ENCODE data around the gene EPGN.

EPGN gene

DNA sequence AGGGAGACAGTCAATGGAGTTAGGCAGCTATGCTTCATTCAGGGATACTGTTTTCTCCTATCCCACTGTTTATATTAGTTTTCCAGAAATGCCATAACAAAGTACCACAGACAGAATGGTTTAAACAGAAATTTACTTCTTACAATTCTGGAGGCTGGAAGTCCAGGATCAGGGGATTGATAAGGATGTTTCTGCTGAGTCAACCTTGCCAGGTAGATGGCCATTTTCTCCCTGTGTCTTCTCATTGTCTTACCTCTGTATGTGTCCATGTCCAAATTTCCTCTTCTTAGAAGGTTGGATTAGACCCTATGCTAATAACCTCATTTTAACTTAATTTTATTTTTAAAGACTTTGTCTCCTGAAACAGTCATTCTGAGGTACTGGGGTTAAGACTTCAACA is 20.5 kb upstream of the EPGN start:
- Histone ChIP-seq H3K27me3 (ENCODE audit: insufficient read depth, low read length) (no peaks in the 10 kb centered on the region), H3K4me3 (ENCODE audit: low read length) (no peak overlapping the region), H2AFZ (ENCODE audit: low read depth, low read length) (no peak overlapping the region), H3K4me1 (ENCODE audit: insufficient read depth, low read length) (no peaks in the 10 kb centered on the region), H3K36me3 (ENCODE audit: insufficient read depth, low read length) (no peaks in the 10 kb centered on the region), H3K9me3 (ENCODE audit: low read length) (no peaks in the 10 kb centered on the region)

DNA sequence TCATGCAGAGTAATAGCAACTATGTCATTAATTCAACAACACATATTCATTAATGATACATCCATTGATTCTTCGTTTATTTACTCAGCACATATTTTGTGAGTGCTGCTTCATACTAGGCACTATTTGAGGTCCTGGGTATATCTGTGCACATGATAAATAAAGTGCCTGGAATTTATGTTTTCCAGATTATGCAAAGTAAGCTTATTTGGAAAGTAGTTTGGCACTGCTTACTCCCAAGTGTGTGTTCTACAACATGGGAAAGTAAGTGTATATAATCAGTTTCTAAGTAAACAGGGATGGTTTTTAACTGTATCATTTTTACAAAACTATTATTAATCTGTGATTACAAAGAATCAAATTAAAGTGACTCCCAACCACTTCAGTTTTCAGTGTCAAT is 16.8 kb upstream of the EPGN start:
- H3K4me1 ChIP-seq (ENCODE audit: insufficient read depth, low read length): peaks cover 4% of the 10 kb centered on the region
- H2AFZ ChIP-seq (ENCODE audit: low read depth, low read length): no peak overlapping the region
- no peaks in the 10 kb centered on the region for H3K36me3 ChIP-seq (ENCODE audit: insufficient read depth, low read length)

DNA sequence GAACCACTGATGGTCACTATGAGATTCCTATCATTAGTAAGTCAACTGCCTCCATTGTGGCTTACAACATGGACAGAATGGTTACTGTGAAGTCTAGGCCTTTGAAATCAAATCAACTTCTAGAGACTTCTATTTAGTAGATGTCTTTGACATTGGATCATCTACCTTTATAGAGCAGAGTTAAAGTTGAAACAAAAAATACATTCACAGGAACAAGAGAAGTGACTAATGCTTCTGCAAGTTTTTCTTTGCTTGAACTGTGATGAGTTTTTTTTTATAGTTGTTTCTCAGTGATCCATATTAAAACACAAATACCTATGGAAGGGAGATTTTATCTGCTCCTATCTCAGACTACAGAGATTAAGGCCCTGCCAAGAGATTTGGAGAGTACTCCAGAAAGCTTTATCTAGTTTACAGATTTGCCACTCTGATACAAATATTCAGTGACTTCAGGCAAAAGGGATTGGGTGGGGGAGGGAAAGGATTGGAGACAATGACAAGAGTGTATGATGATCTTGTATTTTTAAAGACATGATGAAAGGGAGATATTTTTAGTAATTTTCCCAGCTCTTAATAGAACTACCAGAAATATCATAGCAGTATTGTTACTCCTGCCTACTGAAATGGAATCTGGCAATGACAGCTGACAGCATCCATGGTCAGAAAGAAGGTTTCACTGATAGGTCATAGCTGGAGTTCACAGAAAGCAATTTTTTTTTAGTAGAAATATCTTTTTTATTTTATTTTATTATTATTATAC is 16.0 kb upstream of the EPGN start:
- Histone ChIP-seq H3K4me3 (ENCODE audit: low read length) (no peak overlapping the region), H3K9me3 (ENCODE audit: low read length) (no peaks in the 10 kb centered on the region), H3K36me3 (ENCODE audit: insufficient read depth, low read length) (no peaks in the 10 kb centered on the region), H2AFZ (ENCODE audit: low read depth, low read length) (no peak overlapping the region), H3K4me1 (ENCODE audit: insufficient read depth, low read length) (peaks cover 9% of the 10 kb centered on the region), H3K27me3 (ENCODE audit: insufficient read depth, low read length) (no peaks in the 10 kb centered on the region)

More for the DNA sequence above, 16.8 kb upstream of the EPGN start:
- no peaks in the 10 kb centered on the region for H3K9me3 ChIP-seq (ENCODE audit: low read length)
- H3K27me3 ChIP-seq (ENCODE audit: insufficient read depth, low read length): no peaks in the 10 kb centered on the region
- no peak overlapping the region for H3K4me3 ChIP-seq (ENCODE audit: low read length)

DNA sequence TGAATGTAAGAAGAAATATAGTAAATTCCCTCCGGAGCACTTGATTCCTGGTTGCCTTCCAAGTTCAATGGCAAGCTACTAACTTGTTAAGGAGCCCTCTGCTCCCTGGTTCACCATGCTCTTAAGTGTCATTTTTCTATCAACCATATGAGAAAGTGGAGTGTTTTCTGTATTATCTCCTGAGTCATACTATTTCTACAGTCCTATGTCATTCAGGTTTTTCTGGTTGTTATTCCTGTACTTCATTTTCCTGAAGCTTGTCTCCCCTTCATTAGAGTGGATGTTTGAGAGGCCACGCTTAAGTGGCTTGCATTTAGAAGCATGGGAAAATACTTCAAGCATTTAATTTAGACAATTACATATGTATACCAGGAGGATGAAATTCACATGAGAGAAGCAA is 14.7 kb upstream of the EPGN start:
- no peaks in the 10 kb centered on the region for H3K27me3 ChIP-seq (ENCODE audit: insufficient read depth, low read length)
- H3K4me3 ChIP-seq (ENCODE audit: low read length): no peak overlapping the region
- H3K9me3 ChIP-seq (ENCODE audit: low read length): no peaks in the 10 kb centered on the region
- H2AFZ ChIP-seq (ENCODE audit: low read depth, low read length): no peak overlapping the region
- H3K4me1 ChIP-seq (ENCODE audit: insufficient read depth, low read length): peaks cover 9% of the 10 kb centered on the region
- H3K36me3 ChIP-seq (ENCODE audit: insufficient read depth, low read length): no peaks in the 10 kb centered on the region

DNA sequence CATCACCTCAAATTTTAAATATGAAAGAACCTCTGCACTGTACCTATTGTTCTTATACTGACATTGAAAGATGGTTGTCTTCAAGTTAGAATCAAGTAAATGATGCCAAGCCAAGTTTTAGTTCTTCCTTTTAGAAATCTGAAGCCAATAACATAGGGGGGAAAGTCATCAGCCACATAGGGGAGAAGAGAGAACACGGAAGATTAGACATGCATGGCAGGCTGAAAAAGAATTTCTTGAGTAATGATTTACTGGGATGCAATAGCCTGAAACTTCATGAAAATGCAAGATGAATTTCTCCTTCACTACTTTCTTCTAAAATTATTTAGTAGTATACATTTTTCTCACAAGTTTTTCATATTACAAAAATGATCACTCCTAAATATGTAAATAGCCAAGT is 13.6 kb upstream of the EPGN start:
- Histone ChIP-seq H2AFZ (ENCODE audit: low read depth, low read length) (no peak overlapping the region), H3K27me3 (ENCODE audit: insufficient read depth, low read length) (no peaks in the 10 kb centered on the region), H3K36me3 (ENCODE audit: insufficient read depth, low read length) (no peaks in the 10 kb centered on the region), H3K4me3 (ENCODE audit: low read length) (no peak overlapping the region), H3K4me1 (ENCODE audit: insufficient read depth, low read length) (peaks cover 9% of the 10 kb centered on the region), H3K9me3 (ENCODE audit: low read length) (no peaks in the 10 kb centered on the region)

DNA sequence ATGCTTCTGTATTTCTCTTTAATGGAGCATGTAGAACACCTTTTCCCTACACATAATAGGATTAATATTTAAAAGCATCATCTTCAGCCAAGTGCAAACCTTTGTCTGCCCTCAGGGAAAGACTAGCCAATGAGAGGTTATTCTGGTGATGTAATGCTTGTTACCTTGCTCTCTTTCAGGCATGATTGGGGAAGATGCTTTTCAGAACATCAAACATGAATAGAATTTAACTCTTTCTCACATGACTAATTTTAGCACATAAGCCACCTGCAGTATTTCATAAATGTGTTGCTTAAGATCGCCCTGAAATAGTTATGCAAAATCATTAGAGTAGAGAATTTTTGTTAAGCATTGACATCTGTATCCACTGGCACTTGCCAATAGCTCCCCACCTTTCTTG is 10.7 kb upstream of the EPGN start:
- Histone ChIP-seq H3K36me3 (ENCODE audit: insufficient read depth, low read length) (no peaks in the 10 kb centered on the region), H2AFZ (ENCODE audit: low read depth, low read length) (no peak overlapping the region), H3K4me3 (ENCODE audit: low read length) (no peak overlapping the region), H3K27me3 (ENCODE audit: insufficient read depth, low read length) (no peaks in the 10 kb centered on the region), H3K4me1 (ENCODE audit: insufficient read depth, low read length) (peaks cover 9% of the 10 kb centered on the region), H3K9me3 (ENCODE audit: low read length) (no peaks in the 10 kb centered on the region)

DNA sequence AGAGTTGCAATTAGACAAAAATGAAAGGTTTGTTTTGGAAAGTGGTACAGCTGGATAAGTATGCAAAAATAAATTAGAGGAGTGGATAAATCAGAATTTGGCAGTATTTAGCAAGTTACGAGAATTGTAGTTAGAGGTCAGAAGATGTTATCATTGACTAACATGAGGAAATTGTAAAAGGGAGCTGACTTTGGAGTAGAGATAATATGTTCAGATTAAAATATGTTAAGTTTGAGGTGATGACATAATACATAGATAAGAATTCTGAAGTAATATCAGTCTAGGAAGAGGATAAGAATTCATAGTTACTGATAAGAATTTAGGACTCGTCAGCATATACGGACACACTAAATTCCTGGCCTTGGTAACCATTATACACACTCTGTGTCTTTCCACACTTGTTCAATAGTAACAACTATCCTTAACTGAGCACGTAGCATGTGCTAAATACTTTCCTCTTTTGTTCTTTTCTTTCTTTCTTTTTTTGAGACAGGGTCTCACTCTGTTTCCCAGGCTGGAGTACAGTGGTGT is 4.1 kb upstream of the EPGN start:
- Histone ChIP-seq H3K9me3 (ENCODE audit: low read length) (no peaks in the 10 kb centered on the region), H3K4me1 (ENCODE audit: insufficient read depth, low read length) (no peaks in the 10 kb centered on the region), H3K27me3 (ENCODE audit: insufficient read depth, low read length) (no peaks in the 10 kb centered on the region), H3K4me3 (ENCODE audit: low read length) (no peak overlapping the region), H2AFZ (ENCODE audit: low read depth, low read length) (no peak overlapping the region), H3K36me3 (ENCODE audit: insufficient read depth, low read length) (no peaks in the 10 kb centered on the region)

DNA sequence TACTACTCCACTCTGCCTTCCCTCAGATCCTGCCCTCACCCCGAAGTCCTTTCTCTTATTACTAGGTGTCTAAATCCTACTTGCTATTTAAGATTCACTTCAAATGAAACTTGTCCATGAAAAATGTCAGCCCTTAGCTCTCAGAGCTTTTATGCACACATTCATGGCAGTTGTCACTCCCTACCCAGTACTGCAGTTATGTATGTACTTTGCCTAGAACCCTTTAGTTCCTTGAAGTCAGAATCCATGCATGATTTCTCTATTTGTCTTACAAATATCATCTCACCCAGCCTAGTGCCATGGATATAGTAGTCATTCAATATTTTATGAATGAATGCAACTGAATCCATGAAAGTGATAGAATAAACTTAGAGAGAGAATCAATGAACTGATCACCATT is 3.3 kb upstream of the EPGN start:
- H3K9me3 ChIP-seq (ENCODE audit: low read length): no peaks in the 10 kb centered on the region
- H3K36me3 ChIP-seq (ENCODE audit: insufficient read depth, low read length): no peaks in the 10 kb centered on the region
- H3K27me3 ChIP-seq (ENCODE audit: insufficient read depth, low read length): no peaks in the 10 kb centered on the region
- no peak overlapping the region for H2AFZ ChIP-seq (ENCODE audit: low read depth, low read length)
- H3K4me1 ChIP-seq (ENCODE audit: insufficient read depth, low read length): no peaks in the 10 kb centered on the region
- no peak overlapping the region for H3K4me3 ChIP-seq (ENCODE audit: low read length)

DNA sequence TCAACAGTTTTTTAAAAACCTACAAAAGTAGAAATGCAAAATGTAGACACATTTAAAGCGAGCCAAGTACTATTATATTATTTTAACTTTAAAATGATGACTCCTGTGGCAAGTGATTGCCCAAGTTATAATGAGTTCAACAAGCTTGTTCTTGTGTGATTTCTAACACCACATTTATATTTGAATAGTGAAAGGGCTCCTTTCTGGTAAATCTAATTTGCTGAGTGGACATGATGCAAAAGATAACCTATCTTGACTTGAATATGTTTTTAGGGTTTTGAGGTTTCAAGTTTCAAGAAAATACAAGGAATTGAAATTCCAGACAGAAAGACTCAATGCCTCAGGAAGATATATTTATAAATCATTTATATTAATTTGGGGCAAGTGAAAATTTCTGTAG is 1.1 kb upstream of the EPGN start:
- no peaks in the 10 kb centered on the region for H3K36me3 ChIP-seq (ENCODE audit: insufficient read depth, low read length)
- H2AFZ ChIP-seq (ENCODE audit: low read depth, low read length): no peak overlapping the region
- no peak overlapping the region for H3K4me3 ChIP-seq (ENCODE audit: low read length)
- no peaks in the 10 kb centered on the region for H3K4me1 ChIP-seq (ENCODE audit: insufficient read depth, low read length)
- no peaks in the 10 kb centered on the region for H3K27me3 ChIP-seq (ENCODE audit: insufficient read depth, low read length)
- H3K9me3 ChIP-seq (ENCODE audit: low read length): no peaks in the 10 kb centered on the region

DNA sequence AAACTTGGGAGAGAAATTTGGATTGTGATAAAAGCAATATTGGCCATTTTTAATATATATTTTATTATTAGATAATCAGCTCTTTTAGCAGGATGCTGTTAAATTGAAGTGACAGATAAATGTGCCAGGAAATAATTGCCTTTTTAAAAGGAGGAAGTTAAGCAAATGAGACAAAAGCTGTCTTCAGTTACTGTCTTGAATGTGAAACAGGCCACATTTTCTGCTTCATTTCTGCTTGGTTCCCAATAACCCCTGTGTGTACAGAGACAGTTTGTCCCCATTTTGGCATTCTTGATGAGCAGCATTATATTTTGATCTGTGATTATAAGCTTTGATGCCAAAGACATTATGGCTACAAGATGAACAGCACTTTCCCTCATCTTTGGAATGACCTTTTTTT is 953 bp downstream of the EPGN start:
- Histone ChIP-seq H3K36me3 (ENCODE audit: insufficient read depth, low read length) (no peaks in the 10 kb centered on the region), H2AFZ (ENCODE audit: low read depth, low read length) (no peak overlapping the region), H3K4me1 (ENCODE audit: insufficient read depth, low read length) (no peaks in the 10 kb centered on the region), H3K9me3 (ENCODE audit: low read length) (no peaks in the 10 kb centered on the region), H3K4me3 (ENCODE audit: low read length) (no peak overlapping the region), H3K27me3 (ENCODE audit: insufficient read depth, low read length) (no peaks in the 10 kb centered on the region)

DNA sequence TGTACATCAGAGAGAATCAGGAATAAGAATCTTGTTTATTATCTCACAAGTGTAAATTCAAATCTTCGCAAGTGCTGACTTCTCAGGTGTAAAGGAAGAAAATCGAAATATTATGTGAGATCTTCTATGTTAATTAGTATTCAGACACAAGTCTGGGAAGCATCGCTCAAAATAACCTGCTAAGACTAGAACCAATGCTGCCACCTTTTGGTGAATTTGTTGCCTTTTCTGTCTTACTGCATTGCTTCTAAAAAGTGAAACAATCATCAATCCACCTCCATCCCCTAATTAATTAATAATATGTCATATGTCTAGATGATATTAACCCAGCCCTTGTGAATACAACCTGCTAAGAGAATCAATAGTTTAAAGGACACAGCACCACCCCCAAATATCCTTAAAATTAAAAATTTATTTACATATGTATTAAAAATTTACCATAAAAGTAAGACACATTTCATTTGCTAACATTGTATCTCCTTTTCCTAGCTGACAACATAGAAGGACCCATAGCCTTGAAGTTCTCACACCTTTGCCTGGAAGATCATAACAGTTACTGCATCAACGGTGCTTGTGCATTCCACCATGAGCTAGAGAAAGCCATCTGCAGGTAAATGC is 3.5 kb downstream of the EPGN start:
- no peak overlapping the region for H2AFZ ChIP-seq (ENCODE audit: low read depth, low read length)
- H3K9me3 ChIP-seq (ENCODE audit: low read length): no peaks in the 10 kb centered on the region
- no peaks in the 10 kb centered on the region for H3K36me3 ChIP-seq (ENCODE audit: insufficient read depth, low read length)
- H3K4me1 ChIP-seq (ENCODE audit: insufficient read depth, low read length): no peaks in the 10 kb centered on the region
- H3K27me3 ChIP-seq (ENCODE audit: insufficient read depth, low read length): no peaks in the 10 kb centered on the region
- H3K4me3 ChIP-seq (ENCODE audit: low read length): no peak overlapping the region

DNA sequence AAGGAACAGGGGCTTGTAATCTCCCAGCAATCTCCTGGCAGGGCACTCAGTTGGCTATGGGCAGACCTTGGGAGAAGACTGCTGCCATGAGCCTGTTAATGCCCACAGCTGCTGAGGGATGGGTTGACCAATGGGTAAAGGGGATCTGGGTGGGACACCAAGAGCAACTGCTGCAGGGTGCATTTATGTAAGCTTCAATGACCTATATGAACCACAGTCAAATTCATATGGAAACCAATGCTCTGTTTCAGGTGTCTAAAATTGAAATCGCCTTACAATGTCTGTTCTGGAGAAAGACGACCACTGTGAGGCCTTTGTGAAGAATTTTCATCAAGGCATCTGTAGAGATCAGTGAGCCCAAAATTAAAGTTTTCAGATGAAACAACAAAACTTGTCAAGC is 6.1 kb downstream of the EPGN start:
- H3K4me3 ChIP-seq (ENCODE audit: low read length): no peak overlapping the region
- no peaks in the 10 kb centered on the region for H3K4me1 ChIP-seq (ENCODE audit: insufficient read depth, low read length)
- H2AFZ ChIP-seq (ENCODE audit: low read depth, low read length): no peak overlapping the region
- H3K9me3 ChIP-seq (ENCODE audit: low read length): no peaks in the 10 kb centered on the region
- H3K27me3 ChIP-seq (ENCODE audit: insufficient read depth, low read length): no peaks in the 10 kb centered on the region
- H3K36me3 ChIP-seq (ENCODE audit: insufficient read depth, low read length): no peaks in the 10 kb centered on the region

DNA sequence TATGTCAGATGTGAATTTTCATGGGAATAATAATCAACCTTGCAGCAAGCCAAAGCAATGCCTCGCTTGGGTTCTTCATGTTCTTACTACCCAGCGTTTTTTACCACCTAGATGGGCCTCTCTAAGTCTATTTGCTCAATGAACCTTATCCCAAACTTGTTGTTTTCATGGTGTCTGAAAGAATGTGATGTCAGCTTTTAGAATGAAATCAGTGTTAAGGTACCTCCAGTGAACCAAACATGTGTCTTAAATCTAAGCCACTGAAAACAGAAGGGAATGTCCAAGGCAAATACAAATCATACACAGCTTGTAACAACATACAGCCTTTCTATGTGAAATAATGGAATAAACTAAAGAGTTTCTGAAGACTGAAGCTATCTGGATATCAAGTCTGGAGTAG is 6.7 kb downstream of the EPGN start:
- Histone ChIP-seq H3K36me3 (ENCODE audit: insufficient read depth, low read length) (no peaks in the 10 kb centered on the region), H3K27me3 (ENCODE audit: insufficient read depth, low read length) (no peaks in the 10 kb centered on the region), H3K4me3 (ENCODE audit: low read length) (no peak overlapping the region), H2AFZ (ENCODE audit: low read depth, low read length) (no peak overlapping the region), H3K4me1 (ENCODE audit: insufficient read depth, low read length) (no peaks in the 10 kb centered on the region), H3K9me3 (ENCODE audit: low read length) (no peaks in the 10 kb centered on the region)

DNA sequence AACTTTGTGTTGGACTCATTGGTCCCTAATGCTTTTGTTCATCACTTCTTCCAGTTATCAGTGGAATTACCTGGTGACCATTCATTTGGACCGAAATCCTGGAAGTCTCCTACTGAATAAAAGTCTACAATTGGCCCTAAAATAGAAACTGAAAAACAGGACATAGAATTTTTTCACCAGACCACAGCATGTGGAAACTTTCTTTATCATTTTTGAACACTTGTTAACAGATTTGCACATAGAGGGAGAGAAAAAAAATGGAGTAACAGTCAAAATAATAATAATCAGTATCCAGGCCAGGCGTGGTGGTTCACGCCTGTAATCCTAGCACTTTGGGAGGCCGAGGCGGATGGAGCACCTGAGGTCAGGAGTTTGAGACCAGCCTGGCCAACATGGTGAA is 7.1 kb downstream of the EPGN start:
- H3K9me3 ChIP-seq (ENCODE audit: low read length): no peaks in the 10 kb centered on the region
- H3K36me3 ChIP-seq (ENCODE audit: insufficient read depth, low read length): no peaks in the 10 kb centered on the region
- no peaks in the 10 kb centered on the region for H3K27me3 ChIP-seq (ENCODE audit: insufficient read depth, low read length)
- H3K4me1 ChIP-seq (ENCODE audit: insufficient read depth, low read length): no peaks in the 10 kb centered on the region
- no peak overlapping the region for H3K4me3 ChIP-seq (ENCODE audit: low read length)
- H2AFZ ChIP-seq (ENCODE audit: low read depth, low read length): no peak overlapping the region
